GM12878 (cell line): ENCODE results near the gene NLRC5. TPM values are rescaled to one million over a fixed set of nuclear protein-coding genes. Genes with fewer than 3 reads are reported as not detected.
A peak's percentile ranks its signal among the peaks of the same experiment; 100 is the strongest.

ENCODE experiments used
- ATAC-seq: fragments of 200-7000 bp; cut with Tn5 transposase; 3 replicates; pipeline ENCODE4 v1.9.1; 2020; ENCODE audit warnings: mild to moderate bottlenecking, moderate library complexity
- BruUV-seq: library from RNA; stranded (reverse); fragments of 400-500 nt; replicated peaks from 2 replicates; lab custom pipeline; 2021; lab: Mats Ljungman, UMichigan
- CTCF ChIA-PET: fragments of 300-600 bp; sonication (Branson Sonifier 250); formaldehyde crosslinking; extraction: SDS; loops from one replicate; lab custom pipeline; 2021; ENCODE audit warnings: inconsistent platforms; lab: Yijun Ruan, JAX
- POLR2A ChIA-PET: fragments of 350-600 bp; formaldehyde crosslinking; extraction: SDS; loops from one replicate; lab custom pipeline; 2021; ENCODE audit warnings: inconsistent platforms; lab: Charles Lee
- RAD21 ChIA-PET: fragments of 300-600 bp; sonication (Branson Sonifier 250); formaldehyde crosslinking; loops from one replicate; lab custom pipeline; 2023; ENCODE audit warnings: antibody characterized with exemption; ENCODE audit not compliant: unreplicated experiment; lab: Charles Lee
- SMC1A ChIA-PET: fragments of 300-600 bp; sonication (Branson Sonifier 250); formaldehyde crosslinking; loops from one replicate; lab custom pipeline; 2023; ENCODE audit not compliant: unreplicated experiment, uncharacterized antibody; lab: Charles Lee
- DNase-seq: peaks from one replicate; pipeline ENCODE4 v3.0.0-alpha.2; 2011; ENCODE audit warnings: low read depth, low spot score
- FAIRE-seq: peaks from 3 replicates; lab custom pipeline; 2011; peaks lifted over from hg19 to GRCh38; lab: Jason Lieb, UNC
- H2AFZ ChIP-seq: 2 replicates; pipeline ENCODE4 v1.6.0; 2011; ENCODE audit warnings: low read depth, low read length, control low read depth; ENCODE audit not compliant: control insufficient read depth
- H3K27ac ChIP-seq: 2 replicates; pipeline ENCODE4 v1.5.1; 2011; ENCODE audit warnings: control low read depth; ENCODE audit not compliant: control insufficient read depth, insufficient read depth
- H3K27me3 ChIP-seq, 2 experiments: replicated peaks in 1 of 2; 2 replicates each; pipeline versions ENCODE4 v1.6.0 to v1.6.1; 2011; ENCODE audit warnings: low read length in 1 of 2; ENCODE audit not compliant: control insufficient read depth in 2 of 2, insufficient read depth in 2 of 2
- H3K36me3 ChIP-seq, 2 experiments: 2 replicates each; pipeline ENCODE4 v1.5.1; 2011; ENCODE audit warnings: low read length in 1 of 2; ENCODE audit not compliant: control insufficient read depth in 2 of 2, insufficient read depth in 2 of 2
- H3K4me1 ChIP-seq: 2 replicates; pipeline ENCODE4 v1.6.1; 2011; ENCODE audit warnings: mild to moderate bottlenecking, low read length, moderate library complexity, mixed read lengths; ENCODE audit not compliant: control insufficient read depth, insufficient read depth
- H3K4me2 ChIP-seq: 2 replicates; pipeline ENCODE4 v1.6.0; 2011; ENCODE audit warnings: control low read depth; ENCODE audit not compliant: control insufficient read depth, insufficient read depth
- H3K4me3 ChIP-seq: fragments of 200-600 bp; sonication (generic); 2 replicates; pipeline ENCODE4 v1.5.1; 2016
- H3K79me2 ChIP-seq: 2 replicates; pipeline ENCODE4 v1.6.0; 2011; ENCODE audit warnings: low read length; ENCODE audit not compliant: control insufficient read depth, insufficient read depth
- H3K9ac ChIP-seq: 2 replicates; pipeline ENCODE4 v1.8.0; 2011; ENCODE audit warnings: low read length, control low read depth, mixed read lengths; ENCODE audit not compliant: control insufficient read depth, insufficient read depth
- H3K9me3 ChIP-seq: replicated peaks from 3 replicates; pipeline ENCODE4 v1.5.1; 2011; ENCODE audit warnings: mild to moderate bottlenecking, low read length; ENCODE audit not compliant: control insufficient read depth, insufficient read depth
- H4K20me1 ChIP-seq: 2 replicates; pipeline ENCODE4 v1.6.0; 2011; ENCODE audit not compliant: control insufficient read depth, insufficient read depth
- ATF7 ChIP-seq: fragments of 450-650 bp; IDR thresholded peaks from 2 replicates; pipeline ENCODE4 v1.6.1; 2016; ENCODE audit warnings: low read depth, mild to moderate bottlenecking
- BMI1 ChIP-seq: fragments of 450-650 bp; IDR thresholded peaks from 2 replicates; pipeline ENCODE4 v1.6.1; 2016; ENCODE audit warnings: mild to moderate bottlenecking, moderate library complexity, borderline replicate concordance
- CBX3 ChIP-seq: fragments of 200-600 bp; sonication (generic); IDR thresholded peaks from 2 replicates; pipeline ENCODE4 v1.6.1; 2016; ENCODE audit warnings: low read depth, borderline replicate concordance
- EED ChIP-seq: sonication (generic); IDR thresholded peaks from 2 replicates; pipeline ENCODE4 v1.6.1; 2016; ENCODE audit warnings: antibody characterized with exemption, low read depth
- ETV6 ChIP-seq, 2 experiments: fragments of 450-650 bp in 1 of 2; IDR thresholded peaks in 1 of 2; conservative IDR thresholded peaks in 1 of 2; 2 replicates each; pipeline ENCODE4 v1.6.1; 2014; ENCODE audit warnings: antibody characterized with exemption in 1 of 2, borderline replicate concordance in 1 of 2, low read depth in 1 of 2, mild to moderate bottlenecking in 1 of 2, moderate library complexity in 1 of 2
- FOS ChIP-seq: IDR thresholded peaks from 3 replicates; pipeline ENCODE4 v1.6.1; 2011; ENCODE audit warnings: borderline replicate concordance; ENCODE audit not compliant: insufficient read length; ENCODE audit errors: extremely low read depth
- IKZF1 ChIP-seq: fragments of 450-650 bp; conservative IDR thresholded peaks from 2 replicates; pipeline ENCODE4 v1.6.1; 2017; ENCODE audit warnings: antibody characterized with exemption, mild to moderate bottlenecking
- JUNB ChIP-seq: IDR thresholded peaks from 2 replicates; pipeline ENCODE4 v1.6.1; 2016; ENCODE audit warnings: antibody characterized with exemption, mild to moderate bottlenecking
- LARP7 ChIP-seq: fragments of 450-650 bp; IDR thresholded peaks from 2 replicates; pipeline ENCODE4 v1.6.1; 2017; ENCODE audit warnings: mild to moderate bottlenecking
- MAX ChIP-seq: IDR thresholded peaks from 2 replicates; pipeline ENCODE4 v1.6.1; 2012; ENCODE audit warnings: low read depth, low read length, improper control_type of control experiment
- RUNX3 ChIP-seq: IDR thresholded peaks from 2 replicates; pipeline ENCODE4 v1.6.1; 2012; ENCODE audit warnings: low read length, inconsistent platforms
- TARDBP ChIP-seq: IDR thresholded peaks from 2 replicates; pipeline ENCODE4 v1.6.1; 2016; ENCODE audit warnings: borderline replicate concordance
- YY1 ChIP-seq: IDR thresholded peaks from 2 replicates; pipeline ENCODE4 v1.6.1; 2011; ENCODE audit warnings: low read depth, mild to moderate bottlenecking, low read length
- ZBED1 ChIP-seq: IDR thresholded peaks from 2 replicates; pipeline ENCODE4 v1.6.1; 2016; ENCODE audit warnings: borderline replicate concordance
- ZNF384 ChIP-seq: IDR thresholded peaks from 2 replicates; pipeline ENCODE4 v1.6.1; 2012; ENCODE audit warnings: low read depth, mild to moderate bottlenecking, low read length, improper control_type of control experiment, borderline replicate concordance
- WGBS: methylation state at CpG from one replicate; pipeline ENCODE4 v1.1.6; 2016; ENCODE audit warnings: low lambda C conversion rate; ENCODE audit not compliant: insufficient replicate concordance, insufficient coverage; ENCODE audit errors: missing lambda C conversion rate; 5-methylcytosine and 5-hydroxymethylcytosine counted together
- in situ Hi-C: fragments of 300-500 bp; cut with MboI; formaldehyde crosslinking; loops from 9 replicates; pipeline ENCODE4 v1.14.3; 2018; ENCODE audit warnings: mixed read lengths
- intact Hi-C: fragments of 100-400 bp; cut with micrococcal nuclease; formaldehyde crosslinking; loops from one replicate; pipeline ENCODE4 v1.14.2; 2022; ENCODE audit not compliant: unreplicated experiment
- polyA plus RNA-seq, 11 experiments: library from polyadenylated mRNA; depleted of rRNA in 4 of 11; unstranded in 6 of 11; stranded (reverse) in 5 of 11; fragments of >200 nt; fragmentation: Nextera tagmentation in 4 of 11; fragmentation: Illumina TruSeq in 1 of 11; extraction: Ambion mirVana in 4 of 11; extraction: Trizol in 1 of 11; gene quantifications; 1 replicate in 1 of 11; 2 replicates in 10 of 11; pipeline versions ENCODE4 v1.2.1 to v1.2.3, GENCODE V29; 2011 to 2016; ENCODE audit warnings: inconsistent platforms in 2 of 11, missing spikeins in 2 of 11, low read depth in 1 of 11
- total RNA-seq, 4 experiments: library from RNA; depleted of rRNA in 3 of 4; stranded (reverse); fragments of >200 nt in 3 of 4; fragmentation: Illumina TruSeq in 1 of 4; extraction: Trizol in 1 of 4; gene quantifications; 2 replicates each; pipeline versions ENCODE4 v1.2.1 to v1.2.3, GENCODE V29; 2013 to 2021
- TF ChIP-seq, protein P1 (sequence below): fragments of 450-650 bp; IDR thresholded peaks from 2 replicates; pipeline ENCODE4 v1.6.1; 2017; ENCODE audit warnings: mild to moderate bottlenecking, low read depth, inconsistent platforms; ENCODE audit not compliant: poor library complexity, severe bottlenecking
- TF ChIP-seq, protein P2 (sequence below): fragments of 150-350 bp; IDR thresholded peaks from 2 replicates; pipeline ENCODE4 v1.6.1; 2014; ENCODE audit warnings: mild to moderate bottlenecking, low read depth, low read length

NLRC5 gene
- total and polyA plus RNA-seq, 10 of the 15 experiments (the other 5 are each of a cell fraction or from before 2014, with no cell fraction given): 13.1 to 105 (median 57.3) TPM

DNA sequence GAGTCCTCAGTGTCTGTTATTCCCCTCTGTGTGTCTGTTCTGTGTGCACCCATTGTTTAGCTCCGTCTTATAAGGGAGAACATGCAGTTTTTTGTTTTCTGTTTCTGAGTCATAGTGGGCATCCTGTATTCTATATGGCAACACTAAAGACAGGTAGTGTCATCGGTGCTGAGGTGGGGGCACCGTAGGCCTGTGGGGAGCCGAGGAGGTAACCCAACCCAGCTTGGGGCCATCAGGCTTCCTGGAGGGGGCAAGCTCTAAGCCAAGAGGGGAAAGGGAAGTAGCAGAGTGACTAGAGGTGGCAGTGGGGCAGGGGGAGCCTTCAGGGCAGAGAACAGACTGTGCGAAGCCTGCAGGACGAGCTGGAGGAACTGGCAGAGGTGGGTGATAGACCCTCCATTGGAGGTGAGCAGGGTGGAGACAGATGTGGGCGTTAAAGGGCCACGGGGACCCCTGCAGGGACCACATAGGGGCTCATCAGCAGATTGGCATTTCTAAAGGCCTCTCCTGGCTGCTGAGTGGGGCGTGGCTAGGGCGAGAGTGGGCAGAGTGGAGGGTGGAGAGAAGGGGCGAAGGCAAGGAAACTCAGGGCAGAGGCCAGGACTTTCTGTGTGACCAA is 139.5 kb downstream of the NLRC5 start:
- Histone ChIP-seq H3K9me3 (no peaks in the 10 kb centered on the region), H2AFZ (no peak overlapping the region; the same call in 1 of the 2 replicates), H3K4me3 (no peak overlapping the region), H3K36me3 (no peaks in the 10 kb centered on the region), H3K4me1 (peaks cover 31% of the 10 kb centered on the region), H3K27ac (no peak overlapping the region), H3K9ac (no peak overlapping the region), H3K79me2 (no peaks in the 10 kb centered on the region), H4K20me1 (no peaks in the 10 kb centered on the region), H3K4me2 (no peak overlapping the region), H3K27me3 (no peaks in the 10 kb centered on the region)
- BruUV-seq: no TSS peak
- SMC1A ChIA-PET: interaction anchor here (1.4 to 1.8 kb wide), 2 partner anchors 23 to 36 kb away, joined by 3 to 5 read pairs; partner anchors contain the start of gene CPNE2
- CTCF ChIA-PET: interaction anchor here (0.6 to 1.3 kb wide), 7 partner anchors 10 to 528 kb away, joined by 3 to 6 read pairs (median 3); no protein-coding TSS in a partner anchor
- RAD21 ChIA-PET: interaction anchor here (0.6 to 2.7 kb wide), 3 partner anchors 9 to 42 kb away, joined by 4 to 6 read pairs (median 6); no protein-coding TSS in a partner anchor
- WGBS: 46% methylated on average over 11 of the region's 11 CpGs
- intact Hi-C loops: loop anchor here (5.0 kb wide), 1 partner anchor 38 kb away; no protein-coding TSS in a partner anchor
- POLR2A ChIA-PET: interaction anchor here (0.6 to 1.0 kb wide), 2 partner anchors 56 to 174 kb away, joined by 3 read pairs; no protein-coding TSS in a partner anchor
- ATAC-seq (peak; percentile 75), FAIRE-seq (no peak), DNase-seq (peak; percentile 28)
- in situ Hi-C loops: no loop called here
- TF ChIP-seq MAX (no peak), ZBED1 (no peak), ZNF384 (no peak), TARDBP (no peak), RUNX3 (peak; percentile 25; the same call in 1 of the 2 replicates), EED (peak; percentile 30; the same call in 1 of the 2 replicates), YY1 (no peak), CBX3 (no peak), FOS (no peak), IKZF1 (0 out of 2 replicates have a peak, but pooled peaks have one; percentile 18), ETV6 (conservative IDR thresholded peaks at IDR 0.05 in 1 of 2, IDR thresholded peaks at IDR 0.05 in 1 of 2; ENCODE audit: borderline replicate concordance in 1 of 2, low read depth in 1 of 2) (no peak), ATF7 (0 out of 2 replicates have a peak, but pooled peaks have one; percentile 22), LARP7 (no peak), JUNB (peak; percentile 73), BMI1 (no peak)
- TF ChIP-seq, protein P1, sequence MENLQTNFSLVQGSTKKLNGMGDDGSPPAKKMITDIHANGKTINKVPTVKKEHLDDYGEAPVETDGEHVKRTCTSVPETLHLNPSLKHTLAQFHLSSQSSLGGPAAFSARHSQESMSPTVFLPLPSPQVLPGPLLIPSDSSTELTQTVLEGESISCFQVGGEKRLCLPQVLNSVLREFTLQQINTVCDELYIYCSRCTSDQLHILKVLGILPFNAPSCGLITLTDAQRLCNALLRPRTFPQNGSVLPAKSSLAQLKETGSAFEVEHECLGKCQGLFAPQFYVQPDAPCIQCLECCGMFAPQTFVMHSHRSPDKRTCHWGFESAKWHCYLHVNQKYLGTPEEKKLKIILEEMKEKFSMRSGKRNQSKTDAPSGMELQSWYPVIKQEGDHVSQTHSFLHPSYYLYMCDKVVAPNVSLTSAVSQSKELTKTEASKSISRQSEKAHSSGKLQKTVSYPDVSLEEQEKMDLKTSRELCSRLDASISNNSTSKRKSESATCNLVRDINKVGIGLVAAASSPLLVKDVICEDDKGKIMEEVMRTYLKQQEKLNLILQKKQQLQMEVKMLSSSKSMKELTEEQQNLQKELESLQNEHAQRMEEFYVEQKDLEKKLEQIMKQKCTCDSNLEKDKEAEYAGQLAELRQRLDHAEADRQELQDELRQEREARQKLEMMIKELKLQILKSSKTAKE: no peak
- TF ChIP-seq, protein P2, sequence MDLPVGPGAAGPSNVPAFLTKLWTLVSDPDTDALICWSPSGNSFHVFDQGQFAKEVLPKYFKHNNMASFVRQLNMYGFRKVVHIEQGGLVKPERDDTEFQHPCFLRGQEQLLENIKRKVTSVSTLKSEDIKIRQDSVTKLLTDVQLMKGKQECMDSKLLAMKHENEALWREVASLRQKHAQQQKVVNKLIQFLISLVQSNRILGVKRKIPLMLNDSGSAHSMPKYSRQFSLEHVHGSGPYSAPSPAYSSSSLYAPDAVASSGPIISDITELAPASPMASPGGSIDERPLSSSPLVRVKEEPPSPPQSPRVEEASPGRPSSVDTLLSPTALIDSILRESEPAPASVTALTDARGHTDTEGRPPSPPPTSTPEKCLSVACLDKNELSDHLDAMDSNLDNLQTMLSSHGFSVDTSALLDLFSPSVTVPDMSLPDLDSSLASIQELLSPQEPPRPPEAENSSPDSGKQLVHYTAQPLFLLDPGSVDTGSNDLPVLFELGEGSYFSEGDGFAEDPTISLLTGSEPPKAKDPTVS: no peak
